Subcutaneous abdominal adipose tissue (tissue), 5 donors: Measurements from ENCODE around the gene HTR4.

Source experiments
- H3K27ac ChIP-seq: one replicate; pipeline ENCODE4 v1.7.0; 2013; ENCODE audit warnings: low read depth, mild to moderate bottlenecking, inconsistent platforms, low read length, moderate library complexity
- H3K27me3 ChIP-seq, 5 donors: one replicate each; pipeline ENCODE4 v1.7.0; 2013; ENCODE audit warnings: low read length in 5 of 5, inconsistent platforms in 1 of 5; ENCODE audit not compliant: control insufficient read depth in 5 of 5, insufficient read depth in 4 of 5
- H3K36me3 ChIP-seq, 5 donors: one replicate each; pipeline ENCODE4 v1.7.0; 2013; ENCODE audit warnings: low read length in 5 of 5; ENCODE audit not compliant: control insufficient read depth in 5 of 5, insufficient read depth in 5 of 5
- H3K4me1 ChIP-seq, 5 donors: one replicate each; pipeline ENCODE4 v1.7.0; 2013; ENCODE audit warnings: low read length in 5 of 5, mild to moderate bottlenecking in 3 of 5, moderate library complexity in 1 of 5; ENCODE audit not compliant: control insufficient read depth in 5 of 5, insufficient read depth in 5 of 5
- H3K4me3 ChIP-seq, 5 donors: one replicate each; pipeline ENCODE4 v1.7.0; 2013; ENCODE audit warnings: low read length in 5 of 5, low read depth in 1 of 5
- H3K9ac ChIP-seq, 5 donors: one replicate each; pipeline ENCODE4 v1.7.0; 2013; ENCODE audit warnings: low read length in 5 of 5, mild to moderate bottlenecking in 4 of 5, moderate library complexity in 3 of 5
- H3K9me3 ChIP-seq, 5 donors: one replicate each; pipeline ENCODE4 v1.7.0; 2013; ENCODE audit warnings: low read length in 5 of 5; ENCODE audit not compliant: control insufficient read depth in 5 of 5
- donor health status: healthy.
- donor health status: healthy.
- donor health status: healthy.
- donor health status: healthy.
- donor health status: healthy.

HTR4 gene

DNA sequence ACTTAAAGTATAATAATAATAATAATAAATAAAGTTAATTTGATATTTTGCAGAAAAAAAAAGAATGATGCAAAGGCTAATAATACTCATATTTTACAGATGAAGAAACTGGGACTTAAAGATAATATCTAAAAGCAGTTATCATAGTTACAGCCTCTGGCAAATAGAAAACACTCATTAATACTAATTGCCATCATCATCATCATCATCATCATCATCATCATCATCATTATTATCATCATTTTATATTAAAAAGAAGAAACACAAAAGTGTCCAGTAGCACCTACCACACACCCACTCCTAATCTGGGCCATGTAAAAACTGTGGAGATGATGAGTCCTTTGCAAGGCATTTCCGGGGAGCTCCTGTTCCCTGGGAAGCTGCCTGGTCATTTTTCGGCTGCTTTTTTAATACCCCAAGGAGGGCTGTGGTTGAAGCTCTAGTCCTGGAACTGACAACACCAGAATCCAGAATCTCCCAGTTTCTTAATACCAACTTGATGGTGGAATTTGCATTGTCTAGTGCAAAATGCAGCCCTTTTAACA, 70.8 kb downstream of the HTR4 start:
- no peak overlapping the region for H3K9ac ChIP-seq

GRCh38 chr5:148574167-148574566, 80.2 kb downstream of the HTR4 start:
- Histone ChIP-seq H3K36me3 (no peaks in the 10 kb centered on the region), H3K27ac (no peak overlapping the region), H3K4me3 (no peak overlapping the region), H3K9ac (no peak overlapping the region), H3K27me3 (peaks cover 0 to 2% (median 0%) of the 10 kb centered on the region in 5 donors), H3K4me1 (no peaks in the 10 kb centered on the region), H3K9me3 (no peaks in the 10 kb centered on the region)

More for the DNA sequence above, 70.8 kb downstream of the HTR4 start:
- Histone ChIP-seq H3K9me3 (peaks cover 0 to 5% (median 5%) of the 10 kb centered on the region in 5 donors), H3K27me3 (no peaks in the 10 kb centered on the region), H3K4me1 (no peaks in the 10 kb centered on the region), H3K4me3 (no peak overlapping the region), H3K36me3 (no peaks in the 10 kb centered on the region), H3K27ac (no peak overlapping the region)

- Histone ChIP-seq H3K4me1 (no peaks in the 10 kb centered on the region), H3K9me3 (no peaks in the 10 kb centered on the region), H3K27ac (no peak overlapping the region), H3K36me3 (no peaks in the 10 kb centered on the region), H3K4me3 (no peak overlapping the region), H3K9ac (no peak overlapping the region), H3K27me3 (peaks cover 0 to 2% (median 0%) of the 10 kb centered on the region in 5 donors)
Observed at GRCh38 chr5:148573374-148573773, 81.0 kb downstream of the HTR4 start.

DNA sequence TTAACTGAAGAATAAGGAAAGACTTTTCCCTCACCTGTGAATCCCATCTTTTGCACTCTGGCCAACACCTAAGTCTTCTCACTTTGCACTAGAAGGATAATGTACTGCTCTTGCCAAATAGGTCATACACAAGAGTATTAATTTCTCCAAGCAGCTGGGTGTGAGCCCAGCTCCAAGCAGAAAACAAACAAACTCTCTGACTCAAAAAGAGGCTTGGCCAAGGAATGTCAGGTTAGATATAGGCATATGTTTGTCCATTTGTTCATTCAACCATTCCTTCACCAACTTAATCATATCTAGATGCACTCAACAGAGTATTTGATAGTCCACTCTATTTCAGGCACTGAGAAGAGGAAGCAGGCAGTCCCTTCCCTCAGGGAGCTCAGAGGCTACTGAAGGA, 84.4 kb downstream of the HTR4 start:
- no peak overlapping the region for H3K4me3 ChIP-seq
- H3K9me3 ChIP-seq: no peaks in the 10 kb centered on the region
- no peak overlapping the region for H3K9ac ChIP-seq
- H3K36me3 ChIP-seq: no peaks in the 10 kb centered on the region
- no peaks in the 10 kb centered on the region for H3K4me1 ChIP-seq
- peaks cover 0 to 2% (median 0%) of the 10 kb centered on the region in 5 donors for H3K27me3 ChIP-seq
- H3K27ac ChIP-seq: no peak overlapping the region

- no peaks in the 10 kb centered on the region for H3K4me1 ChIP-seq
- no peak overlapping the region for H3K27ac ChIP-seq
- no peaks in the 10 kb centered on the region for H3K9me3 ChIP-seq
- no peaks in the 10 kb centered on the region for H3K36me3 ChIP-seq
- H3K9ac ChIP-seq: no peak overlapping the region
- no peak overlapping the region for H3K4me3 ChIP-seq
- peaks cover 0 to 2% (median 0%) of the 10 kb centered on the region in 5 donors for H3K27me3 ChIP-seq
Observed at GRCh38 chr5:148565148-148565547, 89.2 kb downstream of the HTR4 start.

DNA sequence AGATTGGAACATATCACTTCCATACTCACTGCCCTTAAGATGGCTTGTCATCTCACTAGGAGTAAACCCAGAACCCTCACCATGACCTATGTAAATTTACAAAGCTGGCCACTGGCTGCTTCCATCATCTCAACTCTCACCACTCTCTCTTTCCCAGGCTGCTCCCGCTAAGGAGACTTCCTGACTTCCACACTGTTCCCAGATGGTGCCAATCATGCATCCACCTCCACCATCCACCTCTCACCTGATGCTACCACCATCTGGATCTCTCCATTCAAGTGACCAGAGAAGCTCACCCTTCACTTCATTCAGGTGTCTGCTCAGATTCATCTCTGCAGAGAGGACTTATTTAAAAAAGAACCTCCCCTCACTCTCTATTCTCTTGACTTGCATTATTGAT, 91.3 kb downstream of the HTR4 start:
- H3K36me3 ChIP-seq: no peaks in the 10 kb centered on the region
- H3K27ac ChIP-seq: no peak overlapping the region
- peaks cover 0 to 2% (median 0%) of the 10 kb centered on the region in 5 donors for H3K27me3 ChIP-seq
- H3K4me3 ChIP-seq: no peak overlapping the region
- H3K9me3 ChIP-seq: no peaks in the 10 kb centered on the region
- H3K4me1 ChIP-seq: no peaks in the 10 kb centered on the region
- H3K9ac ChIP-seq: no peak overlapping the region

- no peak overlapping the region for H3K27ac ChIP-seq
- H3K4me1 ChIP-seq: no peaks in the 10 kb centered on the region
- H3K9me3 ChIP-seq: no peaks in the 10 kb centered on the region
- H3K9ac ChIP-seq: no peak overlapping the region
- peaks cover 0 to 2% (median 0%) of the 10 kb centered on the region in 5 donors for H3K27me3 ChIP-seq
- no peak overlapping the region for H3K4me3 ChIP-seq
- H3K36me3 ChIP-seq: no peaks in the 10 kb centered on the region
Observed at GRCh38 chr5:148561801-148562311, 92.5 kb downstream of the HTR4 start.

DNA sequence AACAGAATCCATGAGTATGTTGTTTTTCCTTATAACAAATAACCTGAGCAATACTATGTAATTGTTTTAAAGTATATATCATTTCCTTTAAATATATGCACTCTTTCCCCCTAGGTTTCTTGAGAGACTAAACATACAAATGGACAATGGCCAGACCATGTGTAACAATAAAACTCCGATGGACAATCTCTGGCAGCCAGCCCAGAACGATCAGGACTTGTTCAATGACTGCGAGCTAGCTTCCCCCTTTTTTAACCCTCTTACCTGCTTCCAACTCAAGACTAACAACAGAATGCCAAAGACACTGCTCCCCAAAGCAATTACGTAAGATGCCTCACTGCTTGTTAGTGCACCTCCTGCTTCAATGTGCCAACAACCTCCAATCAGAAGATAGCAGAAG, 94.9 kb downstream of the HTR4 start:
- no peaks in the 10 kb centered on the region for H3K9me3 ChIP-seq
- no peaks in the 10 kb centered on the region for H3K4me1 ChIP-seq
- H3K36me3 ChIP-seq: no peaks in the 10 kb centered on the region
- peaks cover 0 to 2% (median 0%) of the 10 kb centered on the region in 5 donors for H3K27me3 ChIP-seq
- H3K27ac ChIP-seq: no peak overlapping the region
- H3K4me3 ChIP-seq: no peak overlapping the region
- no peak overlapping the region for H3K9ac ChIP-seq

DNA sequence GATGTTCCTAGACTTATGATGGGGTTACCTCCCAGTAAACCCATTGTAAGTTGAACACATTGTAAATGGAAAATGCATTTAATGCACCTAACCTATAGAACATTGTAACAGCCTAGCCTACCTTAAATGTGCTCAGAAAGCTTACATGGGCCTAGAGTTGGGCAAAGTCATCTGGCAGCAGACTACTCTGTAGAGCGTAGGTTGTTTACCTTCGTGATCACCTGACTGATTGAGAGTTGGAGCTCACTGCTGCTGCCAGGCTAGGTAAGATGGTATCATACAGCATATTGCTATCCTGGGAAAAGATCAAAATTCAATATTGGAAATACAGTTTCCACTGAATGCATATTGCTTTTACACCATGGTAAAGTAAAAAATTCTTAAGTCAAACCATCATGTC, 95.4 kb downstream of the HTR4 start:
- Histone ChIP-seq H3K9me3 (no peaks in the 10 kb centered on the region), H3K27ac (no peak overlapping the region), H3K36me3 (no peaks in the 10 kb centered on the region), H3K9ac (no peak overlapping the region), H3K4me3 (no peak overlapping the region), H3K27me3 (peaks cover 0 to 2% (median 0%) of the 10 kb centered on the region in 5 donors), H3K4me1 (no peaks in the 10 kb centered on the region)

- no peak overlapping the region for H3K27ac ChIP-seq
- H3K9ac ChIP-seq: no peak overlapping the region
- H3K4me1 ChIP-seq: no peaks in the 10 kb centered on the region
- H3K27me3 ChIP-seq: peaks cover 0 to 2% (median 0%) of the 10 kb centered on the region in 5 donors
- no peaks in the 10 kb centered on the region for H3K9me3 ChIP-seq
- H3K4me3 ChIP-seq: no peak overlapping the region
- H3K36me3 ChIP-seq: no peaks in the 10 kb centered on the region
Observed at GRCh38 chr5:148556835-148557234, 97.5 kb downstream of the HTR4 start.
